Measurements from ENCODE around the gene EZR. TPM values are rescaled to one million over a fixed set of nuclear protein-coding genes. Genes with fewer than 3 reads are reported as not detected.
A peak's percentile ranks its signal among the peaks of the same experiment; 100 is the strongest.

Gene EZR
- total and polyA plus RNA-seq, 2 of the 13 experiments (the other 11 are each of a cell fraction or from before 2014, with no cell fraction given), result 34.7 to 60.3 TPM

- TF ChIP-seq ZNF563 (CRISPR knock-in tag; IDR thresholded peaks at IDR 0.05) (peak; percentile 97), PRMT3 (CRISPR knock-in tag; IDR thresholded peaks at IDR 0.05; ENCODE audit: borderline replicate concordance, low read depth) (no peak), ZNF318 (CRISPR knock-in tag; IDR thresholded peaks at IDR 0.05) (no peak), ZNF512 (CRISPR knock-in tag; IDR thresholded peaks at IDR 0.05) (no peak), ZNF232 (CRISPR knock-in tag; IDR thresholded peaks at IDR 0.05; ENCODE audit: borderline replicate concordance) (peak; percentile 81), HNF1B (CRISPR knock-in tag; IDR thresholded peaks at IDR 0.05) (no peak; the same call in 1 of the 2 replicates), POGK (CRISPR knock-in tag; conservative IDR thresholded peaks at IDR 0.05) (peak; percentile 88), ZNF460 (CRISPR knock-in tag; IDR thresholded peaks at IDR 0.05; ENCODE audit: borderline replicate concordance) (no peak), FOXO1 (CRISPR knock-in tag; IDR thresholded peaks at IDR 0.05) (0 out of 2 replicates have a peak, but pooled peaks have one; percentile 24), SNRNP70 (IDR thresholded peaks at IDR 0.05; ENCODE audit: low read depth, low read length) (no peak), ZNF296 (CRISPR knock-in tag; conservative IDR thresholded peaks at IDR 0.05) (no peak), TFAP4 (IDR thresholded peaks at IDR 0.05; ENCODE audit: borderline replicate concordance, low read depth) (no peak)
Measured at GRCh38 chr6:158817728-158818580, 1.2 kb downstream of the EZR start (continued).
